Ishikawa (cell line): Measurements from ENCODE around the gene PRR16.

Source experiments
- CEBPB ChIP-seq: IDR thresholded peaks from 2 replicates; pipeline ENCODE4 v1.6.1; 2012
- CREB1 ChIP-seq: IDR thresholded peaks from 2 replicates; pipeline ENCODE4 v1.6.1; 2012; ENCODE audit warnings: low read depth
- EGR1 ChIP-seq: IDR thresholded peaks from 2 replicates; pipeline ENCODE4 v1.6.1; 2012
- EP300 ChIP-seq: IDR thresholded peaks from 2 replicates; pipeline ENCODE4 v1.6.1; 2012; ENCODE audit warnings: borderline replicate concordance
- FOXM1 ChIP-seq: IDR thresholded peaks from 2 replicates; pipeline ENCODE4 v1.6.1; 2012; ENCODE audit warnings: low read depth, borderline replicate concordance
- NFIC ChIP-seq: IDR thresholded peaks from 2 replicates; pipeline ENCODE4 v1.6.1; 2012
- RAD21 ChIP-seq: IDR thresholded peaks from 2 replicates; pipeline ENCODE4 v1.6.1; 2012; ENCODE audit warnings: low read depth
- TAF1 ChIP-seq: IDR thresholded peaks from 2 replicates; pipeline ENCODE4 v1.6.1; 2012; ENCODE audit warnings: low read depth, mild to moderate bottlenecking
- TCF12 ChIP-seq: IDR thresholded peaks from 2 replicates; pipeline ENCODE4 v1.6.1; 2012; ENCODE audit warnings: low read depth
- TEAD4 ChIP-seq: IDR thresholded peaks from 2 replicates; pipeline ENCODE4 v1.6.1; 2012
- YY1 ChIP-seq: IDR thresholded peaks from 2 replicates; pipeline ENCODE4 v1.6.1; 2012; ENCODE audit warnings: low read depth
- ZBTB7A ChIP-seq: IDR thresholded peaks from 2 replicates; pipeline ENCODE4 v1.6.1; 2012; ENCODE audit warnings: low read depth
- TF ChIP-seq, protein P1 (sequence below): IDR thresholded peaks from 2 replicates; pipeline ENCODE4 v1.6.1; 2012
- TF ChIP-seq, protein P2 (sequence below): IDR thresholded peaks from 2 replicates; pipeline ENCODE4 v1.6.1; 2012; ENCODE audit warnings: low read depth, mild to moderate bottlenecking
- TF ChIP-seq, protein P3 (sequence below): IDR thresholded peaks from 2 replicates; pipeline ENCODE4 v1.6.1; 2012

Gene PRR16

DNA sequence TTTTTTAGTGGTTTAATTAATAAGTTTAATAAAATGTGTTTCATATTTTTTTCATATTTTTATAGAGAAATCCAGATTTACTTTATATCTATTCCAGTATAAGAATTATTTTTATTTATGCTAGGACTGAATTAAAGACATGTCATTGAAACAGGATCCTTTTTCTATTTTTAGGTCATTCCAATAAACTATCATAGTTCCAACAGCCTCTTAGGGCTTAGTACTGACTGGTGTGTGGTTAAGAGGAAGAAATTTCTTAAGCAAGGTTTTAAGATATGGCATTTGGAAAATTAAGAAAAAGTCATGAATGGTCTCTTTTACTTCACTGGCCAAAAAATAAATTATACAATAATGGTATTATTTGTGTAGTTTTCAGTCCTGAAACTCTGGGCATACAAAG lies 31.2 kb upstream of the PRR16 start:
- TF ChIP-seq ZBTB7A = no peak
- TF ChIP-seq TAF1 = no peak
- TF ChIP-seq RAD21 = no peak
- no peak for TF ChIP-seq CREB1
- TF ChIP-seq TCF12 = no peak
- no peak for TF ChIP-seq NFIC
- TF ChIP-seq, protein P1, sequence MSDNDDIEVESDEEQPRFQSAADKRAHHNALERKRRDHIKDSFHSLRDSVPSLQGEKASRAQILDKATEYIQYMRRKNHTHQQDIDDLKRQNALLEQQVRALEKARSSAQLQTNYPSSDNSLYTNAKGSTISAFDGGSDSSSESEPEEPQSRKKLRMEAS = no peak
- TF ChIP-seq, protein P2, sequence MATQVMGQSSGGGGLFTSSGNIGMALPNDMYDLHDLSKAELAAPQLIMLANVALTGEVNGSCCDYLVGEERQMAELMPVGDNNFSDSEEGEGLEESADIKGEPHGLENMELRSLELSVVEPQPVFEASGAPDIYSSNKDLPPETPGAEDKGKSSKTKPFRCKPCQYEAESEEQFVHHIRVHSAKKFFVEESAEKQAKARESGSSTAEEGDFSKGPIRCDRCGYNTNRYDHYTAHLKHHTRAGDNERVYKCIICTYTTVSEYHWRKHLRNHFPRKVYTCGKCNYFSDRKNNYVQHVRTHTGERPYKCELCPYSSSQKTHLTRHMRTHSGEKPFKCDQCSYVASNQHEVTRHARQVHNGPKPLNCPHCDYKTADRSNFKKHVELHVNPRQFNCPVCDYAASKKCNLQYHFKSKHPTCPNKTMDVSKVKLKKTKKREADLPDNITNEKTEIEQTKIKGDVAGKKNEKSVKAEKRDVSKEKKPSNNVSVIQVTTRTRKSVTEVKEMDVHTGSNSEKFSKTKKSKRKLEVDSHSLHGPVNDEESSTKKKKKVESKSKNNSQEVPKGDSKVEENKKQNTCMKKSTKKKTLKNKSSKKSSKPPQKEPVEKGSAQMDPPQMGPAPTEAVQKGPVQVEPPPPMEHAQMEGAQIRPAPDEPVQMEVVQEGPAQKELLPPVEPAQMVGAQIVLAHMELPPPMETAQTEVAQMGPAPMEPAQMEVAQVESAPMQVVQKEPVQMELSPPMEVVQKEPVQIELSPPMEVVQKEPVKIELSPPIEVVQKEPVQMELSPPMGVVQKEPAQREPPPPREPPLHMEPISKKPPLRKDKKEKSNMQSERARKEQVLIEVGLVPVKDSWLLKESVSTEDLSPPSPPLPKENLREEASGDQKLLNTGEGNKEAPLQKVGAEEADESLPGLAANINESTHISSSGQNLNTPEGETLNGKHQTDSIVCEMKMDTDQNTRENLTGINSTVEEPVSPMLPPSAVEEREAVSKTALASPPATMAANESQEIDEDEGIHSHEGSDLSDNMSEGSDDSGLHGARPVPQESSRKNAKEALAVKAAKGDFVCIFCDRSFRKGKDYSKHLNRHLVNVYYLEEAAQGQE = no peak
- no peak for TF ChIP-seq EP300
- TF ChIP-seq FOXM1 = no peak
- TF ChIP-seq EGR1 = no peak
- TF ChIP-seq CEBPB = no peak
- no peak for TF ChIP-seq YY1
- TF ChIP-seq, protein P3, sequence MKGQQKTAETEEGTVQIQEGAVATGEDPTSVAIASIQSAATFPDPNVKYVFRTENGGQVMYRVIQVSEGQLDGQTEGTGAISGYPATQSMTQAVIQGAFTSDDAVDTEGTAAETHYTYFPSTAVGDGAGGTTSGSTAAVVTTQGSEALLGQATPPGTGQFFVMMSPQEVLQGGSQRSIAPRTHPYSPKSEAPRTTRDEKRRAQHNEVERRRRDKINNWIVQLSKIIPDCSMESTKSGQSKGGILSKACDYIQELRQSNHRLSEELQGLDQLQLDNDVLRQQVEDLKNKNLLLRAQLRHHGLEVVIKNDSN = no peak
- TF ChIP-seq TEAD4 = no peak

DNA sequence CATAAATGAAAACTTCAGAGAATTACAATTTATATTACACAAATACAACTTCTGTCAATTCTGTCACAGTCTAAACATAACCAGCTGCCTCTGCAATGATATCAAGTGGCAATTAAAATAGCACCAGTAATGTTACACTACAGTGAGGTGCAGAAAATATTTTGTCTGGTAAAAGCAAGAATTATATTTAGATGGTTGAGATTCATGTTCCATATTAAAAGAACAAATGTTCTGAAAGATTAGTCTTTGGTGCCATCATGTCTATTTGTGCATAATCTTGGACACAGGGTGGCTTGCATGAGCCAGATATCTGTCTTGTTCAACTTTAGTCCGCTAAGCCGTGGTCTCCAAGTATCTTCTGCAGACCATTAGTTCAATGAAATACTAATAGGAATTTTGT lies 29.0 kb upstream of the PRR16 start:
- TF ChIP-seq CREB1 (no peak), FOXM1 (no peak), TCF12 (no peak)
- TF ChIP-seq, protein P1 = no peak

DNA sequence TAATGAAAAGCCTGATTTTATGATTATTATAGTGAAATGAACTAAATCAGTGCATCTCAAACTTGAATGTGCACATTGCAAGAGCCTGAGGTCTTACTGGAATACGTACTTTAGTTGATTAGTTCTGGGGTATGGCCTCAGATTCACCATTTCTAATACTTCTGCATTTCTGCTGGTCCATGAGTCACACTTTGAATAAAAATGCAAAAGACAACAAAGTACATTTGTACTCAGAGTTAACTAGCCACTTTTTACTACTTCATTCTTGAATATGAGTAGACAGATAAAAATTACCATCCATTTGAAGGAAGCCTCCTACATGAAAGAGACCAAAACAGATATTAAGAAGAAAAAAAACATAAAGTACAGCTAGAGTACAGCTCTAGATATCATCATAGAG lies 27.1 kb upstream of the PRR16 start:
- no peak for TF ChIP-seq EGR1
- TF ChIP-seq FOXM1 = no peak
- TF ChIP-seq, protein P3 = no peak
- TF ChIP-seq CEBPB = no peak
- TF ChIP-seq TEAD4 = no peak
- TF ChIP-seq EP300 = no peak
- no peak for TF ChIP-seq RAD21
- TF ChIP-seq, protein P2 = no peak

DNA sequence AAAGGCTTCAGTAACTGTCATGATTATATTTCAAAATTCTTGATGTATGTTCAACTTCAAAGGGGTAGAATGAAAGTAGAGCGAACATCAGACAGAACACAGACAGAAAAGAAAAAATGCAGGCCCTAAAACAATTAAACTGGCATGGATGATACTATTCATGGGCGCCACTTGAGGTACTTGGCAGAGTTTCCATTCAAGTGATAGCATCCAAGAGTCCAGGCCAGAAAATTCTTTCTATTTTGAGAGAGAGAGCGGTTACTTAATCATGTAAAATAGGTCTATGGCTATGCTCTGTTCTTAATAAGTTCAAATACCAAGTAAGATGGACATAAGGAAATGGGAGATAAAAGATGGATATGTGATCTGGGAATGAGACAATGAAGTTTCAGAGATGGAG lies 21.4 kb upstream of the PRR16 start:
- TF ChIP-seq EGR1 (no peak), YY1 (no peak), TCF12 (no peak), NFIC (no peak), FOXM1 (no peak), EP300 (no peak), CREB1 (no peak), ZBTB7A (no peak), CEBPB (no peak), TAF1 (no peak), RAD21 (no peak), TEAD4 (no peak)
- TF ChIP-seq, protein P2 = no peak
- TF ChIP-seq, protein P1 = no peak
- TF ChIP-seq, protein P3 = no peak
